ENCODE measurements around the gene ARSJ. TPM values are rescaled to one million over a fixed set of nuclear protein-coding genes. Genes with fewer than 3 reads are reported as not detected.

The ARSJ gene
- 1 to 10 TPM in 7 of 9 donors, under 1 TPM in 2; 0.69 to 7.0 (median 1.9) TPM for total RNA-seq
- polyA plus RNA-seq = under 1 TPM; 0.30 to 0.68 TPM
- long read RNA-seq, donor 1 = 0 reads
- long read RNA-seq, donor 2, full-length matches to known transcripts = 7 of 8 reads
- long read RNA-seq, donor 2, partial matches to known transcripts = 0 of 8 reads
- long read RNA-seq, donor 2, other reads (novel, unspliced or antisense) = 1 of 8 reads
- long read RNA-seq, donor 3, partial matches to known transcripts = 0 of 1 reads
- long read RNA-seq, donor 3, other reads (novel, unspliced or antisense) = 1 of 1 reads

GRCh38 chr4:113979148-113979904 lies at the start of gene ARSJ:
ARSJ (minus strand) TSS chr4:113979647; CDS start chr4:113978834, 813 bp downstream.
- Histone ChIP-seq H3K4me3 (peak within 1 kb of the TSS; percentile 31 to 80 (median 60)), H3K9me3 (peaks cover 0 to 7% (median 3%) of the 10 kb centered on the region in 12 donors), H3K36me3 (no peaks in the 10 kb centered on the region), H3K27me3 (peaks cover 0 to 32% (median 0%) of the 10 kb centered on the region in 9 donors), H3K4me1 (peaks cover 0 to 18% (median 0%) of the 10 kb centered on the region in 12 donors), H3K27ac (peak within 1 kb of the TSS; percentile 29 to 84 (median 68))
- ATAC-seq (peak; percentile 24 to 85 (median 74)), DNase-seq (peak; percentile 36 to 71 (median 55))
- WGBS, 4 donors = 2% methylated on average over 46 to 50 of the region's 50 CpGs
- TF ChIP-seq CTCF (IDR thresholded peaks at IDR 0.05) (peak in 3 of 12 donors; percentile 6 to 9 (median 7)), POLR2A (IDR thresholded peaks at IDR 0.05) (peak in 1 of 2 donors; percentile 19)
- intact Hi-C loops (cut with DNase I) = no loop called here

- Histone ChIP-seq H3K27me3 (peaks cover 0 to 2% (median 0%) of the 10 kb centered on the region in 9 donors), H3K9me3 (no peaks in the 10 kb centered on the region), H3K36me3 (no peaks in the 10 kb centered on the region), H3K4me1 (no peaks in the 10 kb centered on the region), H3K4me3 (no peak overlapping the region), H3K27ac (no peak overlapping the region)
- no peak for TF ChIP-seq POLR2A (IDR thresholded peaks at IDR 0.05)
- no peak for TF ChIP-seq CTCF (IDR thresholded peaks at IDR 0.05)
- ATAC-seq = no peak
- intact Hi-C loops (cut with DNase I) = no loop called here
- DNase-seq = no peak
Observed at GRCh38 chr4:114028071-114028470, 48.6 kb upstream of the ARSJ start.

- Histone ChIP-seq H3K36me3 (no peaks in the 10 kb centered on the region), H3K4me1 (no peaks in the 10 kb centered on the region), H3K9me3 (no peaks in the 10 kb centered on the region), H3K27me3 (peaks cover 0 to 2% (median 0%) of the 10 kb centered on the region in 9 donors), H3K4me3 (no peak overlapping the region), H3K27ac (no peak overlapping the region)
- intact Hi-C loops (cut with DNase I) = no loop called here
- TF ChIP-seq CTCF (IDR thresholded peaks at IDR 0.05) (no peak), POLR2A (IDR thresholded peaks at IDR 0.05) (no peak)
- no peak for DNase-seq
- ATAC-seq = no peak
Observed at GRCh38 chr4:114027596-114027995, 48.1 kb upstream of the ARSJ start.

- DNase-seq (no peak), ATAC-seq (no peak)
- H3K4me3 ChIP-seq = no peak overlapping the region
- H3K36me3 ChIP-seq = no peaks in the 10 kb centered on the region
- no peak for TF ChIP-seq POLR2A (IDR thresholded peaks at IDR 0.05)
- no peak for TF ChIP-seq CTCF (IDR thresholded peaks at IDR 0.05)
- H3K27ac ChIP-seq = no peak overlapping the region
- H3K4me1 ChIP-seq = no peaks in the 10 kb centered on the region
- 82 to 88% (median 85%) methylated on average over 3 of the region's 3 CpGs for WGBS, 4 donors
- intact Hi-C loops (cut with DNase I) = no loop called here
- H3K27me3 ChIP-seq = peaks cover 0 to 2% (median 0%) of the 10 kb centered on the region in 9 donors
- H3K9me3 ChIP-seq = no peaks in the 10 kb centered on the region
Observed at GRCh38 chr4:114026447-114026846, 47.0 kb upstream of the ARSJ start.

Measured in heart left ventricle (tissue), 16 donors.